GM12872 (cell line): ENCODE data around the gene B4GALNT4.

ENCODE experiments used
- CTCF ChIP-seq: IDR thresholded peaks from 3 replicates; pipeline ENCODE4 v1.5.1; 2011; ENCODE audit warnings: low read depth, mild to moderate bottlenecking, low read length, moderate library complexity; ENCODE audit not compliant: insufficient read depth

Gene B4GALNT4

GRCh38 chr11:408154-409007, 39.1 kb downstream of the B4GALNT4 start:
- no peak for TF ChIP-seq CTCF

GRCh38 chr11:409008-409599, 39.8 kb downstream of the B4GALNT4 start:
- TF ChIP-seq CTCF: no peak

- no peak for TF ChIP-seq CTCF
These were observed 40.5 kb downstream of the B4GALNT4 start for GRCh38 chr11:409600-410483.

GRCh38 chr11:412641-413119, 43.4 kb downstream of the B4GALNT4 start:
- no peak for TF ChIP-seq CTCF

GRCh38 chr11:413120-414081, 44.1 kb downstream of the B4GALNT4 start:
- TF ChIP-seq CTCF: no peak

- TF ChIP-seq CTCF: no peak
These were observed 45.1 kb downstream of the B4GALNT4 start for GRCh38 chr11:414318-414857.
